ENCODE data around the gene MAPRE2.

GRCh38 chr18:35074581-35074980 is 33.4 kb downstream of the MAPRE2 start:
- TF ChIP-seq POLR2A (IDR thresholded peaks at IDR 0.05) (no peak), POLR2AphosphoS5 (IDR thresholded peaks at IDR 0.05) (no peak)
- TF ChIP-seq, protein P1, sequence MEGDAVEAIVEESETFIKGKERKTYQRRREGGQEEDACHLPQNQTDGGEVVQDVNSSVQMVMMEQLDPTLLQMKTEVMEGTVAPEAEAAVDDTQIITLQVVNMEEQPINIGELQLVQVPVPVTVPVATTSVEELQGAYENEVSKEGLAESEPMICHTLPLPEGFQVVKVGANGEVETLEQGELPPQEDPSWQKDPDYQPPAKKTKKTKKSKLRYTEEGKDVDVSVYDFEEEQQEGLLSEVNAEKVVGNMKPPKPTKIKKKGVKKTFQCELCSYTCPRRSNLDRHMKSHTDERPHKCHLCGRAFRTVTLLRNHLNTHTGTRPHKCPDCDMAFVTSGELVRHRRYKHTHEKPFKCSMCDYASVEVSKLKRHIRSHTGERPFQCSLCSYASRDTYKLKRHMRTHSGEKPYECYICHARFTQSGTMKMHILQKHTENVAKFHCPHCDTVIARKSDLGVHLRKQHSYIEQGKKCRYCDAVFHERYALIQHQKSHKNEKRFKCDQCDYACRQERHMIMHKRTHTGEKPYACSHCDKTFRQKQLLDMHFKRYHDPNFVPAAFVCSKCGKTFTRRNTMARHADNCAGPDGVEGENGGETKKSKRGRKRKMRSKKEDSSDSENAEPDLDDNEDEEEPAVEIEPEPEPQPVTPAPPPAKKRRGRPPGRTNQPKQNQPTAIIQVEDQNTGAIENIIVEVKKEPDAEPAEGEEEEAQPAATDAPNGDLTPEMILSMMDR (IDR thresholded peaks at IDR 0.05): no peak

Measured in upper lobe of left lung (tissue), 4 donors.